GM12875 (cell line): ENCODE data around the gene EHD3.

ENCODE experiments used
- H3K4me3 ChIP-seq: one replicate; pipeline ENCODE4 v1.5.1; 2011; ENCODE audit warnings: low read depth, low read length, control low read depth
- TF ChIP-seq, protein P1 (sequence below): IDR thresholded peaks from 2 replicates; pipeline ENCODE4 v1.5.1; 2011; ENCODE audit warnings: low read depth, mild to moderate bottlenecking, control low read depth, inconsistent platforms, low read length, moderate library complexity, borderline replicate concordance; ENCODE audit not compliant: insufficient read depth

The EHD3 gene

DNA sequence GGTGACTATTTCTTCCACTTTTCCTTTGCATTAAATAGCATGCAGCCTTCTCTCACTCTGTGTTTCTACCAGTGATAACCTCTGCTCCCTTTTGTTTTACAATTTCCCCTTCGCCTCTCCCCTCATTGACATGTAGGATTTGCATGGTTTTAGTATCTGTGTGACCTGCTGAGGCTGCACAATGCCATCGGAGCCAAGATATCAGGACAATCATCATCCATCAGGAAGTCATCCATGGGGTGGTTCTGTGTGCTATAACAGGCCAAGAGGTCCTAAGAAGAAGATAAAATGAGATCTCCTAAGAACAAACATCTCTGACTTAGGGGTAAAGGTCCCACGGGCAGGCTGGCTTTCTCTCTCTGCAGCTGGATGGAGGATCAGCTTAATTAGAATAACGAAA lies 65.6 kb downstream of the EHD3 start:
- no peak overlapping the region for H3K4me3 ChIP-seq
- TF ChIP-seq, protein P1, sequence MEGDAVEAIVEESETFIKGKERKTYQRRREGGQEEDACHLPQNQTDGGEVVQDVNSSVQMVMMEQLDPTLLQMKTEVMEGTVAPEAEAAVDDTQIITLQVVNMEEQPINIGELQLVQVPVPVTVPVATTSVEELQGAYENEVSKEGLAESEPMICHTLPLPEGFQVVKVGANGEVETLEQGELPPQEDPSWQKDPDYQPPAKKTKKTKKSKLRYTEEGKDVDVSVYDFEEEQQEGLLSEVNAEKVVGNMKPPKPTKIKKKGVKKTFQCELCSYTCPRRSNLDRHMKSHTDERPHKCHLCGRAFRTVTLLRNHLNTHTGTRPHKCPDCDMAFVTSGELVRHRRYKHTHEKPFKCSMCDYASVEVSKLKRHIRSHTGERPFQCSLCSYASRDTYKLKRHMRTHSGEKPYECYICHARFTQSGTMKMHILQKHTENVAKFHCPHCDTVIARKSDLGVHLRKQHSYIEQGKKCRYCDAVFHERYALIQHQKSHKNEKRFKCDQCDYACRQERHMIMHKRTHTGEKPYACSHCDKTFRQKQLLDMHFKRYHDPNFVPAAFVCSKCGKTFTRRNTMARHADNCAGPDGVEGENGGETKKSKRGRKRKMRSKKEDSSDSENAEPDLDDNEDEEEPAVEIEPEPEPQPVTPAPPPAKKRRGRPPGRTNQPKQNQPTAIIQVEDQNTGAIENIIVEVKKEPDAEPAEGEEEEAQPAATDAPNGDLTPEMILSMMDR = no peak

DNA sequence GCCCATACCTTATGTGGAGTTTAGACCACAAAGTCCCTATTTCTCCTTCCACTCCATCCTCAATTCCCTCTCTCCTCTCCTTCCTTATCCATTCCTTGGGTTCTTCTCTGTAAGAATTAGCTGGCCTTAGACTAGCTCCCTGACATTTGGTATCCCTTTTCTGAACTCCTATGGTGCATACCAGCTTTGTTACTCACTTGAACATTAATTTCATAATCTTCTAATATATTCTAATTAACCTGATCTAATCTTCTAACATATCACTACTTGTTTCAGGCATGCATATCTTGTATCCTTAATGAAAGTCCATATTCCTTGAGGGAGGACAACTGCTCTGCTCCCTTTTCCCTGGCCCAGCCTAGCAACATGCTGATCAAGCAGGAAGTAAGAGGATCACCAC lies 66.4 kb downstream of the EHD3 start:
- TF ChIP-seq, protein P1 = no peak

DNA sequence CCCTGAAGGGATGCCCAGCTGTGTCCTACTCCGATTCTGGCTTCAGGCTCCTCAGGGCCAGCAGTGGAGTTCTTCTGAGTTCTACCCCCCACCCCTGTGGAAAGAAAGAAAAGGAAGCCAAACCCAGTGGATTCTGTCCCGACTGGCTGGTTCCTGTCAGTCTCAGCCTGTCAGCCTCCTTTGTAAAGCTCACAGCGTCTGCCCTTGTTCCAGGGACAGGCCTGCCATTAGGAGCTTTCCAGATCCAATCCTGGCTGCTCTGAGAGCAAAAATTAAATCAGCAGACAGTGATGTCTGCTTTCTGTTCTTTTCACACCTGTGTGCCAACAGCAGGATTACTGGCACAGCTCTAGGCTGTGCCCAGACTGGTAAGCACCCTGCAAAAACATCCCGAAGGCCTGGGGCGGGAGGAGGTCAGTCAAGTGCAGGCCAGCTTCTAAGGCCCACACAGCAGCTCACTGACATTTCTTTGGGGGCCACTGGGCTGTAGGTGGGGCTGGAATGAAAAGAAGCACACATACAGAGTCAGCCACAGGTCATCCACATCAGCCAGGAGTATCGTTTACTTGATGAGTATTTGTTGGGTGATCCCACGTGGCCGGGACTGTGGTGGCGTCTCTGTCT lies 69.1 kb downstream of the EHD3 start:
- TF ChIP-seq, protein P1 = no peak
- no peak overlapping the region for H3K4me3 ChIP-seq

More for the DNA sequence above, 66.4 kb downstream of the EHD3 start:
- no peak overlapping the region for H3K4me3 ChIP-seq

DNA sequence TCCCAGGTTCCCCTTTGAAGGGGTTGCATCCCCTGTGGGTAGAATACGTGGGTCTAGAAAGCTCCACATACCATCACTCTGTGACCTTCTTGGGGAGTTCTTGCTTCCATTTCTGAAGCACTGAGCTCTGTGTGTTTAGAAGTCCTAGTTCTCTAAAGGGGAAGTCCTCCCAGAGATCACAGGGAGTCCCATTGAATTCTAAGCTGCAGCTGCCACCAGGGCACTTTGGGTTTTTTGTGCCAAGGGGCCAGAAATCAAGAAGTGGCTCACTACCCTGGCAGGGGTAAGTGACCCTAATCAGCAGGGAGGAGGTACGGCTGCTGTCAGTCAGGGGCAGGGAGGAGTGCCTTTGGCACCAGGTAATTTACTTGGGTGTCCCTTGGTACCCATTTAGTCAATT lies 70.9 kb downstream of the EHD3 start:
- TF ChIP-seq, protein P1 = no peak
- no peak overlapping the region for H3K4me3 ChIP-seq

DNA sequence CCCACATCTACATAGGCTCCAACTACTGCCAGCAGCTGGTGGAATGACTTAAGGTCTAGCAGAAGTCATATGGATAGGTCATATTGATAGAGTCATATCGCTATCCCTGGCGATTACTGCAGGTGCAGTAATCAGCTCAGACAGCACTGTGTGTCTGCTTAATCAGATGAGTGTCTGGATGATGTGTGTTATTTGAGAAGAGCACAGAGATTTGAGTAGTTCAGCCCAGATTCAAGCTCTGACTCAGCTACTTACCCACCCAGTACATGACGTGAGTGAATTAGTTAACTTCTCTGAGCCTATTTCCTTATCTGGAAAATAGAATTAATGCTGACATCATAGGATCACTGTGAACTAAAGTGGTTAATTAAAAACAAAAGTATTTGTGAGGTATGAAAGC lies 78.9 kb downstream of the EHD3 start:
- TF ChIP-seq, protein P1 = no peak
- no peak overlapping the region for H3K4me3 ChIP-seq

DNA sequence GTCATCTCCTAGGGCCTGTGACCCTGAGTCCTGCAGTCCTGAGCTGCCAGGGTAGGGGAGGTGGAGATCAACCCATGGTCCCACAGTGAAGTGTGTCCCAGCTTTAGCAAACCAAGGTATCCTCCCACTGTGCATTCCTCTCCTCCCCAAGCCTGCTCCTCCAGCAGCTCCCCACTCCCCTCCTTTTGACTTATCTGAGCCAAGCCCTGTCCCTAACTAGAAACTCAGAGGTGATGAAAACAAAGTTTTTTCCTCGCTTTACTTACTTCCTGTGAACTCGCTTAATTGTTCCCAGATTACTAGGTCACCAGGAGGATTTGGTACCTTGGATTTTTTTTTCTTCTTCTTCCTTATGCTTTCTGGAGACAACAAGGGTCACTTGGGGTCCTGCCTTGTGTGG lies 80.8 kb downstream of the EHD3 start:
- H3K4me3 ChIP-seq = no peak overlapping the region
- TF ChIP-seq, protein P1 = no peak

DNA sequence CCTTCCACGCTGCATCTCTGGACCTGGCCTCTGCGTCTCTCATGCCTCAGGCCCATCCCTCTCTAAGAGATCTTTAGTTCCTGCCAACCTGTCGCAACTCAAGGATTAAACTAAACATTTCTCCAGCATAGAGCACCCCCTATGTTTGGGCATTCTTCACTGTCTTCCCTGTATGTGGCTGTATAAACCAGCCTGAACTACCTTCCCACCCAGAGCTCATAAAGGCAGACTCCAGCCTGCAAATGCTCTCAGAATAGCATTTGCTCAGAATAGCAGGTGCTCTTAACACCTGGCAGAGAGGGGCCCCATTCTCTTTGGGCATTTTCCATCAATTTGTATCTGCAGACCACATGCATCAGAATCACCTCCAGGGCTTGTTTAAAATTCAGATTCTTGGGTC lies 83.4 kb downstream of the EHD3 start:
- TF ChIP-seq, protein P1 = no peak
- no peak overlapping the region for H3K4me3 ChIP-seq
